Cerebellar nuclear complex (tissue), 1 donor: ENCODE data around the gene TNRC18.

Experiments used
- DNase-seq, 2 experiments: peaks; one replicate each; lab custom pipeline; 2025; lab: John Stamatoyannopoulos, UW

The TNRC18 gene

DNA sequence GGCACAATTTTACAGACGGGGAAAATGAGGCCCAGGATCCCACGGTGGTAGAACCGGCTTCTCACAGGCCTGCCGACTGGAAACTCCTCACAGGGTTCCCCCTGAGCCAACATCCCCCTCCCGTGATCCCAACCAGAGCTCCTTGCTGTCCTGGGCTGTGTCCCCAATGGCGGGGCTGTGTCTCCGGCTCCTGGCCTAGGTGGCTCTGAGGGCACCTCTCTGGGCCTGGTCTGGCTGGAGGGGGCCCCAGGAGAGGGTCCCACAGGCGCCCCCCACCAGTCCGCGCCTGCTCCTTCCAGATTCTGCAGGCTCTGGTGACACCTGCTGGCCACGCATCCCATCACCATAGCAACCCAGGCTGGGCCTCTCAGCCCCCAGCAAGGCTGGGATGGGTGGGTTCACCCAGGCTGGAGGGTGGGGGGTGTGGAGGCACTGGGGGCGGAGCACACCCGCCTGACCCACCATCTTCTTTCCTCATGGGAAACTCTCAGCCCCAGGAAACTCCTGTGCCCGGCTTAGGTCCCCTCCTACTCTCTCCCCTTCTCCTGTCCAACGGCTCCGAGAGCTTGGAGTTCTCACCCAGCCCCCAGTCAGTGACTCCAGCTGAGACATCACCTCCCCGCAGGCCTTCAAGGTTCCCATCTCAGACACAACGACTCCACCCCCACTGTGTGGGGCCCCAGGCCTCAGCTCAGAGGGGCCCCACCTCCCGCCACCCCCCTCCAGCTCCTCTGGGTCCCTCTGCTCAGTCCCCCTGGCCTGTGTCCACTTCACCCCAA, 27.1 kb upstream of the TNRC18 start:
- no peak for DNase-seq

GRCh38 chr7:5448378-5449037, 24.9 kb upstream of the TNRC18 start:
- no peak for DNase-seq

GRCh38 chr7:5445981-5446594, 22.5 kb upstream of the TNRC18 start:
- no peak for DNase-seq

DNA sequence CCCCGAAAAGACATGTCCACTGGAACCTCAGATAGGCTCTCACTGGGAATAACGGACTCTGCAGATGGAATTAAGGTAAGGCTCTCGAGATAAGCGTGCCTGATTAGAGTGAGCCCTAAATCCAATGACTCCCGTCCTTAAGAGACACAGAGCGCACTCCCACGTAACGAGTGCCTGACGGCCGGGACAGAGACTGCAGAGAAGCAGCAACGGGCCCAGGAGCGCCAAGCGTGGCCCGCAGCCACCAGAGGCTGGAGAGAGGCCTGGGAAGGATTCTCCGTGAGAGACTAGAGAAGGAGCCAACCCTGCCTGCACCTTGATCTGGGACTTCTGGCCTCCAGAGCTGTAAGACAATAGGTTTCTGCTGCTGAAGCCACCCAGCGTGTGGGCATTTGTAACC, 20.0 kb upstream of the TNRC18 start:
- DNase-seq, result no peak

- DNase-seq, result no peak
Observed at GRCh38 chr7:5442757-5443305, 19.2 kb upstream of the TNRC18 start.

- DNase-seq, result no peak
Observed at GRCh38 chr7:5441840-5442503, 18.3 kb upstream of the TNRC18 start.

DNA sequence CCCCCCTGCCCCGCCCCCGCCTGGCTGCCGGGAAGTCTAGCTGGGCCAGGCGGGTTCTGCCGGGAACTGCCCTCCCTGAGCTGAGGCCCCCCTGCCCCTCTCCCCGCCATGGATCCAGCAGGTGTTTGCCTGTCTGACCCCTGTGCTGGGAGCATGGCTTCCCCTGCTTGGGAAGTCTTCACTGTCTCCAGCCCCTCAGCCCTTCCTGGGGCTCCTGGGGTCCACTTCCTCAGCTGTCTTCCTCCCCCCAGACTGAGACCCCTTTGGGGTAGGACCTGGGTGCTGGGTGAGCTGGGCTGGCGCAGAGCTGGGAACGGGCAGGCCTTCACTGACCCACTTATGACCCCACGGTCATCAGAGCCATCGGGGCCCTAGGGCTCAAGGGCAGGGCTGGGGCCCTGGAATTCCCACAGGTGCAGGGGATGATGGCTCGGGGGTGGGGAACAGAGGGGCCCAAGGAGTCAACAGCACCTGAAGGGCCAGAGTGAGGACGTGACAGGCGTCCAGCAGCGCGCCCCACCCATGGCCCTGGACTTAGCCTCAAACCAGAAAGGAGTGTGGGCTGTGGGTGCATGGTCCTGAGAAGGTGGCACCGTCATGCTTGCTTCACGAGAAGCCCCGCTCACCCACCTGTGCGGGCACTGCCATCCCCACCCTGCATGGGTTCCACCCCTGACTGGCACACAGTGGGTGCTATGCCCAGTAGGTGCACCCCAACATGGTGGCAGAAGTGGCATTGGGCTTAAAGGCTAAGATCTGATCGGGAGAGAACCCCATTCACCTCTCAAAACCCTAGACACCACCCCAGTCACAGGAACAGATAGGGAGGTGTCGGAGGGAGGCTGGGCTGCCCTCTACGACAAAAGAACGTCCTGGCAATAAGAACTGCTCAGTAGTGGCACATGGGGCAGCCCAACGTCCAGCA, 16.2 kb upstream of the TNRC18 start:
- DNase-seq, result no peak

DNA sequence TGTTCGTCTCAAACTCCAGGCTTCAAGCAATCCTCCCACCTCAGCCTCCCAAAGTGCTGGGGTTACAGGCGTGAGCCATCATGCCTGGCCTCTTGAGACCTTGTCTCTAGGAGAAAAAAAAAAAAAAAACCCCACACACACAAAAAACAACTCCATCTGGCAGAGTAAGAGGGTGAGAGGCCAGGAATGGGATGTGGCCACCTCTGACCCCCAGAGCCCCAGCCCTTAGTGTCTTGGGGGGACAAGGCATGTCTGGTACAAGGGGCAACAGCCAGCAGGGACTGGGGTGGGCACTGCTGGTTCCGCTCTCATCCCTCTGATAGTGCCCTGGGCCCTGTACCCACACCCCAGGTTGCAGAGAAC, 15.6 kb upstream of the TNRC18 start:
- DNase-seq, result no peak

DNA sequence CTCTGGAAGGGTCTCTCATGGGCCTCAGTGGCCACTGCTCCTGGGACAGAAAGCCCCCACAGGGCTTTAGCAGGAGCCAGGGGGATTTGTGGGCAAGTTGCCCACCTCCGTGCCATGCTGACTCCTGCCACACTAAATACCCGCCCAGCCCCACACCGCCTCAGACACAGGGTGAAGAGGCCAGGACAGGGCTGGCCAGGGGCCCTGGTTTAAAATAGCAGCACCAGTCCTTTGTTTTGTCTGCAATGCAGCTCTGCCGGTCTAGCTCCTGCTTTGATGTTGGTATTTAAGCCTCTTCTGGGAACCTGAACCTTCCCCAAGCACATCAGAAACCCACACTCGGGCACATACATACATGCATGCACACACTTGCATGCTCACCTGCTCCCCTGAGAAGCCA, 14.4 kb upstream of the TNRC18 start:
- DNase-seq, result no peak

DNA sequence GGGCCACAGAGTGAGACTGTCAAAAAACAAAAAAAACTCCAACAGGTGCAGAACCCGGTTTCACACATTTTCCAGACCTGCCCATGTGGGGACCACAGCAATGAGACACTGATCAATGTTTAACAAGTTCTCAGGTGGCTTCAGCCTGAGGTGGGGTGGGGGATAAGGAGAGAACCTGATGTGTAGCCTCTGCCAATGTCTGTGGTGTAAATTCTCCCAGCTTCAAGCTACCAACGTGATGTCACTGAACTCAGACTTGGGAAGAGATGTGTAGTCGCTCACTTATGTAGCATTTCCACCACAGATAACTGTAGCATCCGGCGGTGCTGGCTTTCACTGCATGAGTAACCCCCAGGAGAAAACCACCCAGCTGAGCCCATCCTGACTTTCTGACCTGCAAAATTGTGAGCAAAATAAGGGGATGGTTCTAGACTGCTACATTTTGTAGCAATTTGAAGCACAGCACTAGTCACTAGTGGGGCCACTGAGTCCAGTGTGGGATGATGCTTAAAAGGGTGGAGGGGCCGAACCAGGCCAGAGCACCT, 13.8 kb upstream of the TNRC18 start:
- DNase-seq, result no peak

GRCh38 chr7:5436003-5436678, 12.5 kb upstream of the TNRC18 start:
- no peak for DNase-seq

GRCh38 chr7:5435291-5436002, 11.8 kb upstream of the TNRC18 start:
- DNase-seq, result no peak

DNA sequence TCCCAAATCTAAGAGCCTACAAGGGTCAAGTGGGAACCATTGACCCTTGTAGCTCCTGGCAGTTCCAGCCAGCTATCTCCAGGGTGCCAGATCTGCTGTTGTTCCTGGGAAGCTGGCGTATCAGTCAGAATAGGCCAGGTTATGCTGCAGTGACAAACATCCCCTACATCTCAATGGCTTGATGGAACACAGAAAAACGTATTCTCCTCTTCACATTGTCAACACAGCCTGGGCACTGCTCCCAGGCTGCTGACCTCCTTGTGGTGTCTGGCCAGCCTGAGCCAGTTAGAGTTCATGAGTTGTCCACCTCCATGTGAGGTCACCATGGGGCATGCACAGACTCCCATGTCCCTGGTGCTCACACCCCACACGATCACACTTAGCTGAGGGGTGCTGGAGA, 9.5 kb upstream of the TNRC18 start:
- no peak for DNase-seq

DNA sequence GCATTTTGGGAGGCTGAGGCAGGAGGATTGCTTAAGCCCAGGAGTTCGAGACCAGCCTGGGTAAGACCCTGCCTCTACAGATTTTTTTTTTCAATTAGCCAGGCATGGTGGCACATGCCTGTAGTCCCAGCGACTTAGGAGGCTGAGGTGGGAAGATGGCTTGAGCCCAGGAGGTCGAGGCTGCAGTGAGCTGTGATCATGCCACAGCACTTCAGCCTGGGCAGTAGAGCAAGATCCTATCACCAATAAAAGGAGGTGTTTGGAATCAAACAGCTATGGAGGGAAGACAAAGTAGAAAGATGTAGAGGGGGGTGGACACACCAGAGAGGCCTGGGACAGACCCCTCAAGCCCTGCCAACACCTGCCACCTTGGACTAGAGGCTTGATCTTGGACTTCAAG, 9.1 kb upstream of the TNRC18 start:
- DNase-seq, result no peak

DNA sequence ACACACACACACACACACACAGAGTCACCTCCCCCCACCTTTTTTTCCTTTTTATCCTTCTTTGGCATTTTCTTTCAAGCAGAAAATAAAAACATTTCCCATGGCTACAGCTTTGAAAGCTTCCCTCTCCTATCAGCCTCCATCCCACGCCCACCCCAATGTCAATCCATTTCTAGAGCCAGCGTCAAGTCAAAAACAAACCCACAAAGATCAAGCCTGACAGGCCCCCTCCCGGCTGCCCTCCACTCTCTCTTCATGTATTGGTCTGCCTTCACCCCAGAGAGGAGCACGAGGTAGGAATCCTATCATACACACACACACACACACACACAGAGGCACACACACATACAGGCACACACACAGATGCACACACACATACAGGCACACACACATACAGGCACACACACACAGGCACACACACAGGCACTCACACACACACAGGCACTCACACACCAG, 8.0 kb upstream of the TNRC18 start:
- no peak for DNase-seq

DNA sequence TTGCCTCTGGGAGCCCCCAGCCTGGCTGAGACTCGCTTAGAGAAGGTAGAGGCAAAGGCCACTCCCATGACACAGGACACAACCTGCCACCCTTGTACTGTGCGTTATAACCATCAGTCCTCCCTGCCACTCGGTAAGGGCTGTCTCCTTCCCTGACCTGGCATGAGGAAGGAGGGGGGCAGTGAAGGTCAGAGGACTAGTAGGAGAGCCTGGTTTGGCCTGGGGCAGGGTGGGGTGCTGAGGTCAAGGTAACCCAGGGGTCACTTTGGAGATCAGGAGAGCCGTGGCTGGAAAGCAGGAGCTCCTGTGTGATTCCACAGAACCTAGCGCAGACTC, 6.9 kb upstream of the TNRC18 start:
- DNase-seq, result no peak

- DNase-seq, result no peak
Observed at GRCh38 chr7:5429857-5430611, 6.4 kb upstream of the TNRC18 start.

GRCh38 chr7:5429253-5429856, 5.7 kb upstream of the TNRC18 start:
- no peak for DNase-seq
